Adrenal gland (tissue), 5 donors: ENCODE measurements around the gene KCTD20.

Experiments used
- CTCF ChIP-seq, 6 experiments: fragments of 450-650 bp in 4 of 6; fragments of 200-600 bp in 2 of 6; sonication (generic) in 1 of 6; IDR thresholded peaks; 1 replicate in 5 of 6; 2 replicates in 1 of 6; pipeline versions ENCODE4 v1.5.1 to v1.8.0; 2016 to 2021; ENCODE audit warnings: antibody characterized with exemption in 6 of 6, mild to moderate bottlenecking in 2 of 6, moderate library complexity in 1 of 6
- POLR2A ChIP-seq, 2 donors: fragments of 450-650 bp; IDR thresholded peaks; one replicate each; pipeline ENCODE4 v1.6.1; 2017; ENCODE audit warnings: antibody characterized with exemption in 2 of 2, mild to moderate bottlenecking in 2 of 2, moderate library complexity in 1 of 2
- donor health status: DM: no; HTN: no; CAD: no.

GRCh38 chr6:36402481-36402880 lies 40.3 kb upstream of the KCTD20 start:
- no peak for TF ChIP-seq CTCF (IDR thresholded peaks at IDR 0.05)
- no peak for TF ChIP-seq POLR2A (IDR thresholded peaks at IDR 0.05)
